GM19438 (cell line): ENCODE data around the gene MTMR12.

Source experiments
- ATAC-seq: cut with Tn5 transposase; IDR thresholded peaks from one replicate; pipeline ENCODE4 v1.9.1; 2021; ENCODE audit warnings: low read depth; ENCODE audit not compliant: unreplicated experiment

The MTMR12 gene

GRCh38 chr5:32312595-32313332 is at the start of gene MTMR12:
TSS of gene MTMR12 (minus strand) at chr5:32312939. CDS start at chr5:32312838, 101 bp downstream.
- ATAC-seq: peak; percentile 91

GRCh38 chr5:32362527-32362926 is 49.8 kb upstream of the MTMR12 start:
- no peak for ATAC-seq

- ATAC-seq: no peak
Measured at GRCh38 chr5:32360906-32361305, 48.2 kb upstream of the MTMR12 start.

- ATAC-seq: no peak
Measured at GRCh38 chr5:32358611-32359010, 45.9 kb upstream of the MTMR12 start.

GRCh38 chr5:32357658-32358057 is 44.9 kb upstream of the MTMR12 start:
- ATAC-seq: no peak

- no peak for ATAC-seq
Measured at GRCh38 chr5:32355686-32356085, 42.9 kb upstream of the MTMR12 start.

- no peak for ATAC-seq
Measured at GRCh38 chr5:32353420-32353819, 40.7 kb upstream of the MTMR12 start.

- ATAC-seq: no peak
Measured at GRCh38 chr5:32352685-32353084, 39.9 kb upstream of the MTMR12 start.

- no peak for ATAC-seq
Measured at GRCh38 chr5:32346869-32347268, 34.1 kb upstream of the MTMR12 start.

GRCh38 chr5:32343058-32343672 is 30.4 kb upstream of the MTMR12 start:
- ATAC-seq: no peak

GRCh38 chr5:32342656-32343055 is 29.9 kb upstream of the MTMR12 start:
- no peak for ATAC-seq

- no peak for ATAC-seq
Measured at GRCh38 chr5:32339878-32340277, 27.1 kb upstream of the MTMR12 start.

- no peak for ATAC-seq
Measured at GRCh38 chr5:32339198-32339597, 26.5 kb upstream of the MTMR12 start.

GRCh38 chr5:32332966-32333365 is 20.2 kb upstream of the MTMR12 start:
- ATAC-seq: no peak

GRCh38 chr5:32332361-32332760 is 19.6 kb upstream of the MTMR12 start:
- ATAC-seq: no peak

- ATAC-seq: no peak
Measured at GRCh38 chr5:32331935-32332274, 19.2 kb upstream of the MTMR12 start.

- ATAC-seq: no peak
Measured at GRCh38 chr5:32331217-32331934, 18.6 kb upstream of the MTMR12 start.

GRCh38 chr5:32330126-32330971 is 17.6 kb upstream of the MTMR12 start:
- ATAC-seq: no peak

GRCh38 chr5:32329395-32329834 is 16.7 kb upstream of the MTMR12 start:
- ATAC-seq: peak; percentile 75

- ATAC-seq: no peak
Measured at GRCh38 chr5:32326216-32326772, 13.6 kb upstream of the MTMR12 start.
